ENCODE results near the gene RSPH1. TPM values are rescaled to one million over a fixed set of nuclear protein-coding genes. Genes with fewer than 3 reads are reported as not detected.

Gene RSPH1
- total RNA-seq, 2 experiments from 2014 or later = not detected

DNA sequence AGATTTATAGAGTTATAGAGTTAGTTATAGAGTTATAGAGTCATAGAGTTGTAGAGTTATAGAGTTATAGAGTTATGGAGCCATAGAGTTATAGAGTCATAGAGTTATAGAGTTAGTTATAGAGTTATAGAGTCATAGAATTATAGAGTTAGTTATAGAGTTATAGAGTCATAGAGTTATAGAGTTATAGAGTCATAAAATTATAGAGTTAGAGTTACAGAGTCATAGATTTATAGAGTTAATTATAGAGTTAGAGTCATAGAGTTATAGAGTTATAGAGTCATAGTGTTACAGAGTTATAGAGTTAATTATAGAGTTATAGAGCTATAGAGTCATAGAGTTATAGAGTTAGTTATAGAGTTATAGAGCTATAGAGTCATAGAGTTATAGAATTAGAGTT, 60.2 kb downstream of the RSPH1 start:
- CTCF ChIA-PET = interaction anchor here (0.9 to 1.5 kb wide), 2 partner anchors 14 to 31 kb away, joined by 3 read pairs; no protein-coding TSS in a partner anchor
- TF ChIP-seq, protein P1, sequence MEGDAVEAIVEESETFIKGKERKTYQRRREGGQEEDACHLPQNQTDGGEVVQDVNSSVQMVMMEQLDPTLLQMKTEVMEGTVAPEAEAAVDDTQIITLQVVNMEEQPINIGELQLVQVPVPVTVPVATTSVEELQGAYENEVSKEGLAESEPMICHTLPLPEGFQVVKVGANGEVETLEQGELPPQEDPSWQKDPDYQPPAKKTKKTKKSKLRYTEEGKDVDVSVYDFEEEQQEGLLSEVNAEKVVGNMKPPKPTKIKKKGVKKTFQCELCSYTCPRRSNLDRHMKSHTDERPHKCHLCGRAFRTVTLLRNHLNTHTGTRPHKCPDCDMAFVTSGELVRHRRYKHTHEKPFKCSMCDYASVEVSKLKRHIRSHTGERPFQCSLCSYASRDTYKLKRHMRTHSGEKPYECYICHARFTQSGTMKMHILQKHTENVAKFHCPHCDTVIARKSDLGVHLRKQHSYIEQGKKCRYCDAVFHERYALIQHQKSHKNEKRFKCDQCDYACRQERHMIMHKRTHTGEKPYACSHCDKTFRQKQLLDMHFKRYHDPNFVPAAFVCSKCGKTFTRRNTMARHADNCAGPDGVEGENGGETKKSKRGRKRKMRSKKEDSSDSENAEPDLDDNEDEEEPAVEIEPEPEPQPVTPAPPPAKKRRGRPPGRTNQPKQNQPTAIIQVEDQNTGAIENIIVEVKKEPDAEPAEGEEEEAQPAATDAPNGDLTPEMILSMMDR (IDR thresholded peaks at IDR 0.05) = no peak
- Mint-ChIP-seq H3K27ac (no peak overlapping the region), H3K36me3 (ENCODE audit: low read depth) (peaks cover 99% of the 10 kb centered on the region), H3K9me3 (peaks cover 12% of the 10 kb centered on the region), H3K27me3 (peaks cover 2% of the 10 kb centered on the region), H3K4me3 (no peak overlapping the region), H3K4me1 (ENCODE audit: low read depth) (peaks cover 76% of the 10 kb centered on the region)
- intact Hi-C loops (cut with micrococcal nuclease) = no loop called here
- no peak for ATAC-seq
- POLR2A ChIA-PET = interaction anchor here (0.7 kb wide), 1 partner anchor 10 kb away, joined by 3 read pairs; no protein-coding TSS in a partner anchor
- DNase-seq = no peak

DNA sequence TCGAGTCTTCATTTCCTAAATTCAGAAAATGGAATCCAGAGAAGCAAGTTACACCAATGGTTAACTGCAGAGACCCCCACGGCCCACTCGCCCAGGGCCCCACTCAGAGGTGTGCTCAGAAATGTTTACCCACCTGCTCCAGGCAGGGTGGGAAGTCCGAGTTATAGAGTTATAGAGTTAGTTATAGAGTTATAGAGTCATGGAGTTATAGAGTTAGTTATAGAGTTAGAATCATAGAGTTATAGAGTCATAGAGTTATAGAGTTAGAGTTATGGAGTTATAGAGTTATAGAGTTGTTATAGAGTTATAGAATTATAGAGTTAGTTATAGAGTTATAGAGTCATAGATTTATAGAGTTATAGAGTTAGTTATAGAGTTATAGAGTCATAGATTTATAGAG, 60.6 kb downstream of the RSPH1 start:
- Mint-ChIP-seq H3K4me3 (no peak overlapping the region), H3K9me3 (peaks cover 12% of the 10 kb centered on the region), H3K27me3 (peaks cover 2% of the 10 kb centered on the region), H3K36me3 (ENCODE audit: low read depth) (peaks cover 98% of the 10 kb centered on the region), H3K27ac (peak overlapping the region; percentile 29), H3K4me1 (ENCODE audit: low read depth) (peaks cover 72% of the 10 kb centered on the region)
- intact Hi-C loops (cut with micrococcal nuclease) = no loop called here
- TF ChIP-seq, protein P1 (IDR thresholded peaks at IDR 0.05) = no peak
- DNase-seq (no peak), ATAC-seq (no peak)
- ChIA-PET CTCF (interaction anchor here (1.1 kb wide), 1 partner anchor 10 kb away, joined by 3 read pairs; no protein-coding TSS in a partner anchor), POLR2A (interaction anchor here (1.4 kb wide), 2 partner anchors 31 to 60 kb away, joined by 3 read pairs; no protein-coding TSS in a partner anchor)

DNA sequence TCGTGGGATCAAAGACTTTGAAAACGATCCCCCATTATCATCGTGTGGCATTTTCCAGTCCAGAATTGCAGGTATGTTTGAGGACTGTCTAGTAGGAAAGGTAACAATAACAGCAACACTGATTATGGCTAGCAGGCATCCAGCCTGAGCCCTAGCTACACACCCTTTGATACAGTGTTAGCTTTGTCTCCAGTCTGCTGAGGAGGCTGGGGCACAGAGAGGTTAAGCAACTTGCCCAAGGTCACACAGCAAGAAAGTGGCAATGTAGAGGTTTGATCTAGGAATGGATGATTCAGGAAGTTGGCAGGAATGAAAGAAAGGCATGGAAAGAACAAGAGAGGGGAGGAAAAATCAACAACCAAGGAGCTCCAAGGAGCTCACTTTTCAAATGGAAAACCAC, 61.1 kb downstream of the RSPH1 start:
- DNase-seq = no peak
- Mint-ChIP-seq H3K27me3 (peaks cover 2% of the 10 kb centered on the region), H3K27ac (peak overlapping the region; percentile 29), H3K4me1 (ENCODE audit: low read depth) (peaks cover 66% of the 10 kb centered on the region), H3K36me3 (ENCODE audit: low read depth) (peaks cover 94% of the 10 kb centered on the region), H3K4me3 (no peak overlapping the region), H3K9me3 (peaks cover 10% of the 10 kb centered on the region)
- ChIA-PET CTCF (interaction anchor here (1.1 kb wide), 1 partner anchor 9 kb away, joined by 3 read pairs; no protein-coding TSS in a partner anchor), POLR2A (interaction anchor here (1.4 to 2.4 kb wide), 3 partner anchors 11 to 60 kb away, joined by 3 to 12 read pairs (median 3); no protein-coding TSS in a partner anchor)
- intact Hi-C loops (cut with micrococcal nuclease) = no loop called here
- TF ChIP-seq, protein P1 (IDR thresholded peaks at IDR 0.05) = no peak
- no peak for ATAC-seq

DNA sequence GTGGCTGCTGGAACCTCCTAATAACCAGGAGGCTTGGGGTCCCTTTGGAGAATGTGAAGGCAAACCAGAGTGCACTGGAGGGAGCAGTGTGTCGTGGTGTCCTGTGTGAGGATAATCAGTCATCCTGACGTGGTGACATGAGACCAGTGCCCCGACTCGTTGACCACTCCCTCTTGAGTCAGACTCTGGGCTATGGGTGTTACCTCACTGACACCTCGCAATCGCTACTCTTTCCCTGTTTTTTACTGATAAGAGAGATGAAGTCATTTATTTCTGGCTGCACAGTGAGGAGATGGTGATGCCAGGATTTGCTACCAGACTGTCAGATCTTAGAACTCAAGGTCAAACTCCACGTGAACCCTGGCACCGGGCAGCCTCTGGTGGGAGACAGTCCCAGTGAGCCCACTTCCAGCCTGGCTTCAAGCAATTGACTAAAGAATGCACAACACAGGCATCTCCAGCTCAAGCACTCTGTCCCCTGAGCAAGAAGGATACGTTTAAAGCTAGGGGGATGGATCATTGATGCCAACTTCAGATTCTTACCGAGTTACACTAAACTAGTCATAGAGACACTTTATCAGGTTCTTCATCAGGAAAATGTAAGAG, 62.0 kb downstream of the RSPH1 start:
- Mint-ChIP-seq H3K4me1 (ENCODE audit: low read depth) (peaks cover 58% of the 10 kb centered on the region), H3K9me3 (peaks cover 6% of the 10 kb centered on the region), H3K27ac (no peak overlapping the region), H3K36me3 (ENCODE audit: low read depth) (peaks cover 94% of the 10 kb centered on the region), H3K27me3 (no peaks in the 10 kb centered on the region), H3K4me3 (no peak overlapping the region)
- CTCF ChIA-PET = interaction anchor here (1.1 kb wide), 1 partner anchor 9 kb away, joined by 3 read pairs; no protein-coding TSS in a partner anchor
- ATAC-seq (peak; percentile 68), DNase-seq (no peak)
- TF ChIP-seq, protein P1 (IDR thresholded peaks at IDR 0.05) = no peak
- intact Hi-C loops (cut with micrococcal nuclease) = no loop called here
- POLR2A ChIA-PET = interaction anchor here (0.7 to 2.4 kb wide), 5 partner anchors 10 to 59 kb away, joined by 3 to 12 read pairs (median 3); no protein-coding TSS in a partner anchor

DNA sequence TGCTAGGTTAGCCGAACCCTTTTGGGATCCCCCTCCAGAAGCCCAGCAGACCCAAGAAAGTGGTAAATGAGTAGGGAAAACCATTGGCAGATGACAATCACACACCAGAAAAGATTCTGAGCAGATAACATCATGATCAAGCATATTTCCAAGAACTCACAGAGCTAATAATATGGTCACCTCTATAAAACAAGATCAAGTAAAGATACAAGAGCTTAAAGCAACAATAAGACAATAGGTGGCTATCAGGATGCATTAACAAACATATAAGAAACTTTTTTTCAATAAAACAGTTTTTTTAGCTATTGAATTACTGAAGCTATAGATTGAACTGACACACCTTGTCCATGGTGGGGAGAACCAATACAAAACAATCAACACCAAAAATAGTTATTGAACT, 63.3 kb downstream of the RSPH1 start:
- H3K4me3 Mint-ChIP-seq = no peak overlapping the region
- ATAC-seq = no peak
- CTCF ChIA-PET = interaction anchor here (0.5 to 0.6 kb wide), 2 partner anchors 51 to 123 kb away, joined by 3 read pairs; no protein-coding TSS in a partner anchor
- POLR2A ChIA-PET = interaction anchor here (0.7 to 2.4 kb wide), 3 partner anchors 9 to 28 kb away, joined by 3 to 12 read pairs (median 5); no protein-coding TSS in a partner anchor
- H3K27ac Mint-ChIP-seq = no peak overlapping the region
- intact Hi-C loops (cut with micrococcal nuclease) = no loop called here
- H3K36me3 Mint-ChIP-seq (ENCODE audit: low read depth) = peaks cover 91% of the 10 kb centered on the region
- H3K4me1 Mint-ChIP-seq (ENCODE audit: low read depth) = peaks cover 49% of the 10 kb centered on the region
- no peak for DNase-seq
- peaks cover 6% of the 10 kb centered on the region for H3K9me3 Mint-ChIP-seq
- no peaks in the 10 kb centered on the region for H3K27me3 Mint-ChIP-seq
- TF ChIP-seq, protein P1 (IDR thresholded peaks at IDR 0.05) = no peak

Data from activated CD8-positive, alpha-beta T cell treated with anti-CD3 and anti-CD28 coated beads for 36 hours (primary cell).